ENCODE results near the gene SLC37A2. TPM values are rescaled to one million over a fixed set of nuclear protein-coding genes. Genes with fewer than 3 reads are reported as not detected.

SLC37A2 gene
- total RNA-seq, 4 donors from 2014 or later: 24.9 to 44.4 (median 29.4) TPM

DNA sequence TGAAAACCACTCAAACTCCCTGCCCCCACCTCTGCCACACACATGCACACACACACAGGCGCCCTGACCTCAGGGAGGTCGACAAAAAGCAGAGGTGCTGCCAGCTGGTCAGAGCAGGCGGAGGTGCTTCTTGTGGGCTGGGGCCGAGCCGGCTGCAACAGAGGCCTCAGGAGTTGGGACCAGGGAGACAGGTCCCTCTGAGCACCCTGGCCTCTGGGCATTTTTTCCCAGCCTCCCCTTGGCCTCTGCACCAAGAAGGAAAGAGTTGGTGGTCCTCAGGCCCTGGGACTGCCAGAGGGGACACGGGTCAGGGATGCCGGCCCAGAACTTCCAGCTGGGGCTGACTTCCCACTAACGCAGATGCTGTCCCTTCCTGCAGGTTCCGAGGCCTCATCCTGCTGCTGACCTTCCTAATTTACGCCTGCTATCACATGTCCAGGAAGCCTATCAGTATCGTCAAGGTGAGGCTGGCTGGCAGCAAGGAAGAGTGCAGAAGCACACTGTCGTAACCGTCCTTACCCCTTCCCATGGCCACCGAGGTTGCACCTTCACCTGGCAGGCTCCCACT lies 13.4 kb downstream of the SLC37A2 start:
- TF ChIP-seq, protein P1, sequence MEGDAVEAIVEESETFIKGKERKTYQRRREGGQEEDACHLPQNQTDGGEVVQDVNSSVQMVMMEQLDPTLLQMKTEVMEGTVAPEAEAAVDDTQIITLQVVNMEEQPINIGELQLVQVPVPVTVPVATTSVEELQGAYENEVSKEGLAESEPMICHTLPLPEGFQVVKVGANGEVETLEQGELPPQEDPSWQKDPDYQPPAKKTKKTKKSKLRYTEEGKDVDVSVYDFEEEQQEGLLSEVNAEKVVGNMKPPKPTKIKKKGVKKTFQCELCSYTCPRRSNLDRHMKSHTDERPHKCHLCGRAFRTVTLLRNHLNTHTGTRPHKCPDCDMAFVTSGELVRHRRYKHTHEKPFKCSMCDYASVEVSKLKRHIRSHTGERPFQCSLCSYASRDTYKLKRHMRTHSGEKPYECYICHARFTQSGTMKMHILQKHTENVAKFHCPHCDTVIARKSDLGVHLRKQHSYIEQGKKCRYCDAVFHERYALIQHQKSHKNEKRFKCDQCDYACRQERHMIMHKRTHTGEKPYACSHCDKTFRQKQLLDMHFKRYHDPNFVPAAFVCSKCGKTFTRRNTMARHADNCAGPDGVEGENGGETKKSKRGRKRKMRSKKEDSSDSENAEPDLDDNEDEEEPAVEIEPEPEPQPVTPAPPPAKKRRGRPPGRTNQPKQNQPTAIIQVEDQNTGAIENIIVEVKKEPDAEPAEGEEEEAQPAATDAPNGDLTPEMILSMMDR (IDR thresholded peaks at IDR 0.05): no peak
- no peak for TF ChIP-seq POLR2A (IDR thresholded peaks at IDR 0.05)
- Histone ChIP-seq H3K4me3 (no peak overlapping the region), H3K36me3 (no peaks in the 10 kb centered on the region), H3K9me3 (no peaks in the 10 kb centered on the region), H3K27me3 (no peaks in the 10 kb centered on the region), H3K27ac (peak overlapping the region; percentile 28 to 73 (median 64)), H3K4me1 (peaks cover 15 to 44% (median 17%) of the 10 kb centered on the region in 3 donors)
- intact Hi-C loops (cut with DNase I): no loop called here
- DNase-seq: no peak
- WGBS, 2 donors: 77 to 87% methylated on average over 6 to 7 of the region's 14 CpGs

DNA sequence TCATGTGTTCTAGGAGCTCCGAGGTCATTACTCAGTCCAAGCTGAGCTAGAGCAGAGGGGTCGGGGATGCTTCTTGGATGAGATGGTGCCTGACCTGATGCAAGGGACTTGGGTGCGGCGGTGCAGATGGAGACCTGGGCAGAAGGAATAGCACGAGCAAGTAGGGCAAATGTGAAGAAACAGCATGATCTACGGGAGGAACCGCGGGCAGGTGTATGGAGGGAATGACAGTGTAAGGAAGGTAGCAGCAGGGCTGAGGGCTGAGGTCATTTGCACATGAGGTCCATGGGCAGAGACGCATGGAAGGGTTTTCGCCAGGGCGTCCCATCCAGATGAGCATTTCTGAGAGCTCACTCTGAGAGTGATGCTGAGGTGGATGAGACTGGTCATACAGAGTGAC lies 14.9 kb downstream of the SLC37A2 start:
- H3K27me3 ChIP-seq: no peaks in the 10 kb centered on the region
- no peaks in the 10 kb centered on the region for H3K9me3 ChIP-seq
- H3K36me3 ChIP-seq: no peaks in the 10 kb centered on the region
- 92 to 93% methylated on average over 11 of the region's 11 CpGs for WGBS, 2 donors
- intact Hi-C loops (cut with DNase I): no loop called here
- H3K4me1 ChIP-seq: peaks cover 9 to 47% (median 17%) of the 10 kb centered on the region in 3 donors
- DNase-seq: no peak
- H3K4me3 ChIP-seq: no peak overlapping the region
- H3K27ac ChIP-seq: no peak overlapping the region
- TF ChIP-seq, protein P1 (IDR thresholded peaks at IDR 0.05): no peak
- no peak for TF ChIP-seq POLR2A (IDR thresholded peaks at IDR 0.05)

DNA sequence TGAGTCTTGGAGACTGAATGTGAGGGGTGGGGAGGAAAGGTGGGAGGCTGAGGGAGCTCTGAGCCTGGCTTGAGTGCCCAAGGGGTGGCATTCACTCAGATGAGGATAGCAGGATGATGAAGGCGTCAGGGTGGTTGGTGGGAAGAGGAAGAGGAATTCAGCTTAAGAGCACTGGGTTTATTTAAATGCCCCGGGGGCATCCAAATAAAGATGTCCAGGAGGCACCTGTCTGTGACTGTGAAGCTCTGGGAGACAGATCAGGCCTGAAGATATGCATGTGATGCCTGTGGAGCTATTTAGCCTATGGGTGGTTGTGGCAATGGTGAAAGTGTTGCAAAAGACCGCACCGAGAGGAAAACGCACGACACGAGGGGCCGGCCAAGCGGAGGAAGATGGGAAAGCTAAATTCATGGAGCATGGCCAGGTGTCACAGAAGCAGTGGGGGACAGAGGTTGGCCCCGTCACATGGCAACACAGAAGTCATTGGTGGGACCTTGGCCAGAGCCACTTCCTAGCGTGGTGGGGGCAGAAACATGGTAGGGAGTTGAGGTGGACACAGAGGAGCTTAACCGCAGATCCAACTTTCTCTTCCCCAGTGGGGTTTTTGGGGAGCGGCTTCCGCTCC lies 15.5 kb downstream of the SLC37A2 start:
- H3K36me3 ChIP-seq: no peaks in the 10 kb centered on the region
- no peak overlapping the region for H3K27ac ChIP-seq
- TF ChIP-seq POLR2A (IDR thresholded peaks at IDR 0.05): no peak
- TF ChIP-seq, protein P1 (IDR thresholded peaks at IDR 0.05): no peak
- DNase-seq: no peak
- 89 to 97% methylated on average over 13 to 14 of the region's 14 CpGs for WGBS, 2 donors
- H3K4me1 ChIP-seq: peaks cover 9 to 54% (median 20%) of the 10 kb centered on the region in 3 donors
- intact Hi-C loops (cut with DNase I): no loop called here
- no peak overlapping the region for H3K4me3 ChIP-seq
- H3K9me3 ChIP-seq: no peaks in the 10 kb centered on the region
- no peaks in the 10 kb centered on the region for H3K27me3 ChIP-seq

DNA sequence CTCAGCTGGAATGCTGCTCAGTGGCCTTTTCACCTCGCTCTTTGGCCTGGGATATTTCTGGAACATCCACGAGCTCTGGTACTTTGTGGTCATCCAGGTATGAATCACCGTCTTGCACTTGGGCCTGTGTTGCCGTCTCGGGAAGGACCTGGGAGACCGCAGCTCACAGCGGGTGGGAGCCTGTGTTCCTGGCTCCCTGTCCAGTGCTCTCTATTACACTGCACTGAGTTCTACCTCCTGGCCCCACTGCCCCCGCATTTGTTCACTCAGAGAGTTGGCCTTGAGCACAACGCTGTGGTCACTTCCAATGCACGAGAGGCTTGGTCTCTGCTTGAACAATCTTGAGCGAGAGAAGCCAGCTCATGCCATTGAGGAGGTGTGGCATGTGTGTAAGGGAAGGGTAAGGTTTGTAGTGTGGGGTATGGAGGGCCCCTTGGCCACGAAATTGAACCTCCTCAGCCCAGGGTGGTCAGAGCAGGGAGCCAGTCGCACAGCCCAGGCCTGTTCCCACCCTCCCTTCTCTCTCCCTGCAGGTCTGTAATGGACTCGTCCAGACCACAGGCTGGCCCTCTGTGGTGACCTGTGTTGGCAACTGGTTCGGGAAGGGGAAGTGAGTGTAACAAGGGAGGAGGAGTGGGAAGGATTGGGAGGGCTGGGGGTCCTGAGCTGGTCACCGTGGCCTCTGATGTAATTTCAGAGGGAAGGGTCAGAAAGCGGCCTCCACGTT lies 16.2 kb downstream of the SLC37A2 start:
- Histone ChIP-seq H3K27me3 (no peaks in the 10 kb centered on the region), H3K27ac (no peak overlapping the region), H3K4me1 (peaks cover 9 to 56% (median 25%) of the 10 kb centered on the region in 3 donors), H3K9me3 (no peaks in the 10 kb centered on the region), H3K36me3 (no peaks in the 10 kb centered on the region), H3K4me3 (no peak overlapping the region)
- intact Hi-C loops (cut with DNase I): no loop called here
- DNase-seq: no peak
- WGBS, 2 donors: 80 to 83% methylated on average over 7 to 12 of the region's 18 CpGs
- TF ChIP-seq, protein P1 (IDR thresholded peaks at IDR 0.05): no peak
- no peak for TF ChIP-seq POLR2A (IDR thresholded peaks at IDR 0.05)

Measured in esophagus squamous epithelium (tissue), 5 donors.